ENCODE data around the gene KCTD17.

The KCTD17 gene

DNA sequence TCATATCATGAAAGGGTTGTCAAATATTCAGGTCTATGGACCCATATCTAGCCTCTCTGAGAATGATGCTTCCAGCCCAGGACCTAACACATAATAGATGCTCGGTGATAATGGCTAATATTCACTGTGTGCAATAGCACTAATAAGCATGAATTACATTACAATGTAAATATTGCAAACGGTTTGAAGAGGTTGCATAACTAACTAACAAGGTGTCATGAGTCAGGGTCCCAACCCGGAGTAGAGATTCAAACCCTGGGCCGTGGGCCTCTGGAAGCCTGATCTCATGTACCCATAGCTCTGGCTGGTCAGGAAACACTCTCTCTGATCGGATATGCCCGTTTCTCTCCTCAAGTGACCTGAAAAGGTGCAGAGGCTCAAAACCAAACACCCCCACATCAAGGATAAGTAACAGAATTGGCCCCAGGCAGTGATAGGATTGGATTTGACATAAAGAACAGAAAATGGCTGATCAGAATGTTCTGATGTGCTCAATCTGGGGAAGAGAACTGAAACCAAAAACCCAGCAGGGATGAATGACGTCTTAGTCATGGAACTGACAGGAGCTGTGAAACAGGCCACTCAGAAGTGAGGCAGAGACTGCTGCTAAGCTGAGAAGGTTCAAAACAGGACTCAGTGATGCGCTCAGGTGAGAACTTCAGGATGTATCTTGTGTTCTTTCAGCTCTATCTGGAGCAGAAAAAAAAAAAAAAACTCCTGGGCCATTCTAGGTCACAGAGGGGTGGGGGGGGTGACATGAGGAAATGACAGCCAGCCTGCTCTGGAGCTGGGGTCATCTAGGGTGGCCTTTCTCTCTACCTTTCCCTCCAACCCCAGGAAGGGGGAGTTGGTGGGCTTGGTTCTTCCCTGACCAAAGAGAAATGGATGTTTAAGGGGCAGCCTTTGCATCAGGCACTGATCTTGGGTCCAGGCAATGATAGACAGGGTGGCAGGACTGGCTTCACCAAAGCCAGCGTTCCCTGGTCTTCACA lies 6.6 kb upstream of the KCTD17 start:
- TF ChIP-seq, protein P1, sequence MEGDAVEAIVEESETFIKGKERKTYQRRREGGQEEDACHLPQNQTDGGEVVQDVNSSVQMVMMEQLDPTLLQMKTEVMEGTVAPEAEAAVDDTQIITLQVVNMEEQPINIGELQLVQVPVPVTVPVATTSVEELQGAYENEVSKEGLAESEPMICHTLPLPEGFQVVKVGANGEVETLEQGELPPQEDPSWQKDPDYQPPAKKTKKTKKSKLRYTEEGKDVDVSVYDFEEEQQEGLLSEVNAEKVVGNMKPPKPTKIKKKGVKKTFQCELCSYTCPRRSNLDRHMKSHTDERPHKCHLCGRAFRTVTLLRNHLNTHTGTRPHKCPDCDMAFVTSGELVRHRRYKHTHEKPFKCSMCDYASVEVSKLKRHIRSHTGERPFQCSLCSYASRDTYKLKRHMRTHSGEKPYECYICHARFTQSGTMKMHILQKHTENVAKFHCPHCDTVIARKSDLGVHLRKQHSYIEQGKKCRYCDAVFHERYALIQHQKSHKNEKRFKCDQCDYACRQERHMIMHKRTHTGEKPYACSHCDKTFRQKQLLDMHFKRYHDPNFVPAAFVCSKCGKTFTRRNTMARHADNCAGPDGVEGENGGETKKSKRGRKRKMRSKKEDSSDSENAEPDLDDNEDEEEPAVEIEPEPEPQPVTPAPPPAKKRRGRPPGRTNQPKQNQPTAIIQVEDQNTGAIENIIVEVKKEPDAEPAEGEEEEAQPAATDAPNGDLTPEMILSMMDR (IDR thresholded peaks at IDR 0.05; ENCODE audit: low read depth, low read length): no peak

DNA sequence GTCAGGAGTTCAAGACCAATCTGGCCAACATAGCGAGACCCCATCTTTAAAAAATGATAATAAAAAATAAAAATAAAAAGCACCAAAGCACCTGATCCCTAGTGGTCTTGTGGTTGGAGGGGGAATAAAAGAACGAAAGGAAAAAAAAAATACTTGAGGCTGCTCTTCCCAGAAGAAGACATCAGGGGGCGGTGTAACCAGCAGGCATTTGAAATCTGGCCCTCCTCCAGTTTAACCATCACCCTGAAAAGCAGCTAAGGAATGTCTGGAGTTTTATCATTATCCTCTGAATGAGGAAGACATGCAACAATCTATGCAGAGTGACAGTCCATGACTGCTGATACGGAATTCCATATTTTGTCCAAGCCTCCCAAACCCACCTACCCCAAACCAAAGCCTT lies 5.6 kb upstream of the KCTD17 start:
- TF ChIP-seq, protein P1 (IDR thresholded peaks at IDR 0.05; ENCODE audit: low read depth, low read length): peak; percentile 47
- DNase-seq (ENCODE audit: extremely low read depth, low read depth): no peak

More for the DNA sequence above, 6.6 kb upstream of the KCTD17 start:
- DNase-seq (ENCODE audit: extremely low read depth, low read depth): no peak

DNA sequence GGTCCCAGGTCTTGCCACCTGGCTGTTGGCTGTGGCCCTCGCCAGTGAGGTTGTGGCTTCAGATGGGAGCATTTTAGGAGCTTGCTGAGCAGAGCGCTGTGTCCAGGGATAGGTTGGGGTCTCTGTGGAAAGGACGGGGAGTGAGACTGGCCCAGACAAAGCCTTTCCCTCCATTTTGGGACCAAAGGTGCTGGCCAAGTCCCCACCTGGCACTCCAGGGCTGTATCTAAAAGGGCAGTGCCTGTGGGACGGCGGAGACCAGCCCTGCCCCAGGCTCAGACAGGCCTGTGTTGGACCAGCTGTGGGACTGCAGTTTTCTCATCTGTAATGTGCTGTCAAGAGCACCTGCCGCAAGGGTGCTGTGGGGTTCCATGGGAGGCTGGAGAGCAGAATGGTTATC lies 5.0 kb upstream of the KCTD17 start:
- TF ChIP-seq, protein P1 (IDR thresholded peaks at IDR 0.05; ENCODE audit: low read depth, low read length): no peak
- no peak for DNase-seq (ENCODE audit: extremely low read depth, low read depth)

DNA sequence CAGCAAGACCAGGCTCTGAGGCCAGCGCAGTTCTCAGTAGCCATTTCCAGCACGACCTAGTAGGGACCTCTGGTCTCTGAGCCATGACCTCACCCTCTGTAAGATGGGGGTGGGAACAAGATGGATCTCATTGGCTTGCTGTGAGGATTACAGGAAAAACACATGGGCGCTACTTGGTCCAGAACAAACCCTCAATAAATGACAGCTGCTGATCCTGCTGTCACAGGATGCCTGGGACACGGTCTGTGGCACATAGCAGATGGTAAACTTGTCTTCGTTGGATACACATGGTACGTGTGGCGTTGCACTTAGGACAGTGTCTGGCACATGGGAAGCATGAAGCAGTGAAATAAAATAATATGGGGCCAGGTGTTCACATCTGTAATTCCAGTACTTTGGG lies 4.5 kb upstream of the KCTD17 start:
- DNase-seq (ENCODE audit: extremely low read depth, low read depth): no peak
- TF ChIP-seq, protein P1 (IDR thresholded peaks at IDR 0.05; ENCODE audit: low read depth, low read length): no peak

DNA sequence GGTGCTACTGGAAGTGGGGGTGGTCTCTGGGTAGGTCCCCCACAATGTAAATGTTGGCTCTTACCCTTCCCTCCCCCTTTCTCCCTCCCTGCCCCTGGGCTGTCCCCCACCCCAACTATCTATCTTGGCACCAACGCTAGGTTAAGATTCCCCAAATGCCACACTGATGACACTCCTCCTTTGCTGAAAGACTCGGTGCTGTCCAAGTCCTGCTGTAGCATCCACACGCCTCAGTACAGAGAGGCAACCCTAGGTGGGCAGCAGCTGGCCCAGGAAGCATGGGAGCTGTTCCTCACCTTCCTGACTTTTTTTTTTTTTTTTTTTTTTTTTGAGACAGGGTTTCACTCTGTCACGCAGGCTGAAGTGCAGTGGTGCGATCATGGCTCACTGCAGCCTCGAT lies 3.4 kb upstream of the KCTD17 start:
- DNase-seq (ENCODE audit: extremely low read depth, low read depth): no peak
- TF ChIP-seq, protein P1 (IDR thresholded peaks at IDR 0.05; ENCODE audit: low read depth, low read length): no peak

DNA sequence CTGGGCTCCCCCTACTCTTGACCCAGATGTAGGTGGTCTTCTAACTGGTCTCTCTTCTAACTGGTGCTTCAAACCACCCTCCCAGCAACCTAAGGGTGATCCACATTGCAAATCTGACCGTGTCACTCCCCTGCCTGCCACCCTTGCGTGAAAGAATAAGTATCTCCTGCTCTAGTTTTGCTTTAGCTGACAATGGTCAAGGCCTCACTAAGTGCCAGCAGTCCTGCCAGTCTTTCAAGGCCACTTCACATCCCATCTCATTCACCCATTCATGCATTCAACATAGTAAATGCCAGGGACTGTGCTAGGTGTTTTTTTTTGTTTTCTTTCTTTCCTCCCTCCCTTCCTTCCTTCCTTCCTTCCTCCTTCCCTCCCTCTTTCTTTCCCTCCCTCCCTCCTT lies 2.3 kb upstream of the KCTD17 start:
- DNase-seq (ENCODE audit: extremely low read depth, low read depth): no peak
- TF ChIP-seq, protein P1 (IDR thresholded peaks at IDR 0.05; ENCODE audit: low read depth, low read length): no peak

DNA sequence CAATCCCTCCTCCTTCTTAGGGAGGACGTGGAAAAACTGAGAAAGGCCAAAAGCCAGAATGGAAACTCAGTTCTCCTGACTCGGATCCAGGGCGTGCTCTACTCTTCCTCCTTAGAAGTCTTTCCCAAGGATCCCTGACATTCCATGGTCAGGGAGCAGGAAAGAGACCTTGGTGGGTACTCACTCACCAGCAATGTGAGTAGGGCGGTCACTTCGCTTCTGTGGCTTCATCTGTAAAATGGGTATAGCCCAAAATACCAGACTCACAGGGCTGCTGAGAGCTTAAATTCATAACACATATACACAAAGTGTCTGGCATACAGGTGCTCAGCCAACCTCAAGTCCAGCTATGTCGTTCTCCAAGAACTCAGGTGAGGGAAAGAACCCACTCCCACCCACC lies 629 bp upstream of the KCTD17 start:
- no peak for DNase-seq (ENCODE audit: extremely low read depth, low read depth)
- TF ChIP-seq, protein P1 (IDR thresholded peaks at IDR 0.05; ENCODE audit: low read depth, low read length): no peak

All from AG09319 (cell line).